Measurements from ENCODE around the gene VLDLR. TPM values are rescaled to one million over a fixed set of nuclear protein-coding genes. Genes with fewer than 3 reads are reported as not detected.

VLDLR gene
- total and polyA plus RNA-seq, 2 of the 8 experiments (the other 6 are each of a cell fraction or from before 2014, with no cell fraction given): 24.2 to 49.1 TPM

GRCh38 chr9:2613730-2614271 is 7.8 kb upstream of the VLDLR start:
- H4K20me1 ChIP-seq (replicated peaks in 1 of 2; ENCODE audit: control insufficient read depth in 1 of 2, insufficient read depth in 2 of 2, low read length in 2 of 2): no peaks in the 10 kb centered on the region
- H3K18ac ChIP-seq (ENCODE audit: extremely low read depth, low read length): no peak overlapping the region
- H2BK12ac ChIP-seq (ENCODE audit: low read depth, low read length): no peak overlapping the region; the same call in 1 of the 2 replicates
- H4K5ac ChIP-seq (ENCODE audit: insufficient read length, low read depth, low read length): no peak overlapping the region
- 29% methylated on average over 3 of the region's 3 CpGs; no CpG with 5 or more reads in 1 of the 2 experiments for WGBS, 2 experiments (ENCODE audit: extremely low coverage in 1 of 2, insufficient coverage in 1 of 2, insufficient read length in 1 of 2, insufficient replicate concordance in 2 of 2, low coverage in 1 of 2, low lambda C conversion rate in 2 of 2, missing lambda C conversion rate in 1 of 2)
- H2BK120ac ChIP-seq (replicated peaks; ENCODE audit: low read depth, low read length): no peak overlapping the region
- no peak overlapping the region for H3K4me3 ChIP-seq (ENCODE audit: extremely low read depth in 1 of 4, insufficient read depth in 2 of 4, low read depth in 3 of 4, low read length in 4 of 4)
- no peaks in the 10 kb centered on the region; a peak in 1 of 8 replicates for H3K36me3 ChIP-seq (ENCODE audit: control insufficient read depth in 2 of 4, insufficient read depth in 4 of 4, low read length in 3 of 4)
- H3K23me2 ChIP-seq (ENCODE audit: low read depth, low read length): no peaks in the 10 kb centered on the region; the same call in 1 of the 2 replicates
- peak overlapping the region; percentile 22 to 39; a peak in 3 of 4 replicates for H3K4me2 ChIP-seq (ENCODE audit: insufficient read depth in 1 of 2, low read depth in 2 of 2, low read length in 2 of 2)
- H2AFZ ChIP-seq (ENCODE audit: low read length): no peak overlapping the region
- no peak overlapping the region for H3K4ac ChIP-seq (replicated peaks; ENCODE audit: insufficient read length, low read depth, low read length)
- peaks cover 0 to 38% of the 10 kb centered on the region in 2 experiments; a peak in 3 of 4 replicates for H3K79me2 ChIP-seq (ENCODE audit: control insufficient read depth in 1 of 2, insufficient read depth in 2 of 2, low read length in 2 of 2)
- no peak overlapping the region for H4K8ac ChIP-seq (ENCODE audit: extremely low read depth, insufficient read depth, low read length)
- H2BK5ac ChIP-seq (ENCODE audit: low read depth, low read length): no peak overlapping the region
- H2BK15ac ChIP-seq (ENCODE audit: low read length): no peak overlapping the region
- no peaks in the 10 kb centered on the region; a peak in 1 of 7 replicates for H3K27me3 ChIP-seq (replicated peaks in 1 of 4; ENCODE audit: control insufficient read depth in 3 of 4, extremely low read depth in 1 of 4, insufficient read depth in 3 of 4, low read length in 3 of 4)
- H3K27ac ChIP-seq (ENCODE audit: low read depth, low read length): peak overlapping the region; percentile 37; the same call in 1 of the 2 replicates
- H2BK20ac ChIP-seq (ENCODE audit: low read length): peak overlapping the region; percentile 29; the same call in 1 of the 2 replicates
- no peak overlapping the region for H3K14ac ChIP-seq (ENCODE audit: insufficient read length)
- ChIA-PET CTCF (ENCODE audit: partially characterized antibody) (interaction anchor here (0.9 to 1.1 kb wide), 2 partner anchors 15 to 295 kb away, joined by 3 to 4 read pairs; no protein-coding TSS in a partner anchor), POLR2A (ENCODE audit: partially characterized antibody) (interaction anchor here (0.6 to 2.2 kb wide), 7 partner anchors 9 to 372 kb away, joined by 3 to 16 read pairs (median 4); no protein-coding TSS in a partner anchor)
- H3K79me1 ChIP-seq (ENCODE audit: low read depth, low read length): peaks cover 3% of the 10 kb centered on the region; the same call in 1 of the 2 replicates
- no peak overlapping the region for H3K23ac ChIP-seq (ENCODE audit: insufficient read length)
- no peak overlapping the region for H4K91ac ChIP-seq (replicated peaks; ENCODE audit: insufficient read length, low read length)
- H2AK5ac ChIP-seq (ENCODE audit: low read depth, low read length): no peak overlapping the region; the same call in 1 of the 2 replicates
- peaks cover 9 to 25% (median 16%) of the 10 kb centered on the region in 4 experiments; a peak in 6 of 7 replicates for H3K4me1 ChIP-seq (replicated peaks in 1 of 4; ENCODE audit: control insufficient read depth in 3 of 4, insufficient read depth in 4 of 4, low read length in 3 of 4)
- H3K9ac ChIP-seq (replicated peaks in 1 of 4; ENCODE audit: extremely low read depth in 1 of 4, low read depth in 3 of 4, low read length in 3 of 4): no peak overlapping the region; a peak in 1 of 7 replicates
- peak; percentile 90 for FAIRE-seq
- DNase-seq (ENCODE audit: low read depth in 1 of 2, low spot score in 2 of 2): no peak
- H3K56ac ChIP-seq (replicated peaks; ENCODE audit: insufficient read length, low read depth, low read length): no peak overlapping the region
- H3K9me3 ChIP-seq (ENCODE audit: insufficient read depth in 2 of 2, low read depth in 1 of 2, low read length in 1 of 2): no peaks in the 10 kb centered on the region
- TF ChIP-seq CEBPB (IDR thresholded peaks at IDR 0.05; ENCODE audit: low read depth, low read length): no peak
- no peak for TF ChIP-seq RXRA (IDR thresholded peaks at IDR 0.05; ENCODE audit: insufficient read depth, low read depth, low read length)
- TF ChIP-seq PHF8 (conservative IDR thresholded peaks at IDR 0.05; ENCODE audit: low read depth, low read length): no peak
- TF ChIP-seq SP2 (IDR thresholded peaks at IDR 0.05; ENCODE audit: low read length): no peak
- TF ChIP-seq USF2 (IDR thresholded peaks at IDR 0.05; ENCODE audit: low read length): no peak
- TF ChIP-seq SP1 (IDR thresholded peaks at IDR 0.05; ENCODE audit: low read depth, low read length): peak; percentile 20; the same call in 1 of the 2 replicates
- TF ChIP-seq SIN3A (conservative IDR thresholded peaks at IDR 0.05 in 1 of 2, IDR thresholded peaks at IDR 0.05 in 1 of 2; ENCODE audit: low read depth in 1 of 2, low read length in 2 of 2): 0 out of 4 replicates have a peak, but pooled peaks of 1 of the 2 experiments have one; percentile 34
- TF ChIP-seq YY1 (IDR thresholded peaks at IDR 0.05; ENCODE audit: low read depth, low read length): peak; percentile 25; the same call in 1 of the 2 replicates
- TF ChIP-seq TAF1 (IDR thresholded peaks at IDR 0.05; ENCODE audit: low read depth, low read length): 0 out of 2 replicates have a peak, but pooled peaks have one; percentile 25
- TF ChIP-seq EP300 (IDR thresholded peaks at IDR 0.05; ENCODE audit: borderline replicate concordance in 1 of 2, low read depth in 2 of 2, low read length in 2 of 2): peak in 1 of 2 experiments; percentile 19; a peak in 1 of 3 replicates
